HepG2 (cell line): Measurements from ENCODE around the gene ITCH. TPM values are rescaled to one million over a fixed set of nuclear protein-coding genes. Genes with fewer than 3 reads are reported as not detected.

Experiments
- ATAC-seq: fragments of 200-7000 bp; cut with Tn5 transposase; 3 replicates; pipeline ENCODE4 v1.9.1; 2020; ENCODE audit warnings: mild to moderate bottlenecking, moderate library complexity
- BruUV-seq: library from RNA; stranded (reverse); fragments of 400-500 nt; replicated peaks from 2 replicates; lab custom pipeline; 2021; lab: Mats Ljungman, UMichigan
- CTCF ChIA-PET: fragments of 300-600 bp; formaldehyde crosslinking; extraction: SDS; loops from one replicate; lab custom pipeline; 2021; ENCODE audit warnings: low total read pairs, inconsistent platforms, low intra/inter-chr PET ratio; lab: Yijun Ruan, JAX
- POLR2A ChIA-PET: fragments of 350-600 bp; sonication (Branson Sonifier 250); formaldehyde crosslinking; loops from one replicate; lab custom pipeline; 2020; ENCODE audit warnings: antibody characterized with exemption, inconsistent platforms; lab: Yijun Ruan, JAX
- DNase-seq: peaks from one replicate; pipeline ENCODE4 v3.0.0-alpha.2; 2015; ENCODE audit warnings: low spot score
- FAIRE-seq: peaks from 3 replicates; lab custom pipeline; 2011; peaks lifted over from hg19 to GRCh38; lab: Jason Lieb, UNC
- H2AFZ ChIP-seq: one replicate; pipeline ENCODE4 v1.6.1; 2011; ENCODE audit warnings: low read length, inconsistent platforms
- H3K27ac ChIP-seq: fragments of 300-600 bp; 3 replicates; pipeline ENCODE4 v1.8.0; 2011; ENCODE audit warnings: mixed run types, mild to moderate bottlenecking, mixed read lengths, low read length, inconsistent platforms; ENCODE audit not compliant: insufficient read depth; ENCODE audit errors: extremely low read length
- H3K27me3 ChIP-seq, 2 experiments: fragments of 200-600 bp in 1 of 2; 2 replicates in 1 of 2; 3 replicates in 1 of 2; pipeline versions ENCODE4 v1.6.0 to v1.8.0; 2011; ENCODE audit warnings: low read length in 2 of 2, mild to moderate bottlenecking in 2 of 2, moderate library complexity in 2 of 2, inconsistent platforms in 1 of 2; ENCODE audit not compliant: insufficient read depth in 2 of 2, control insufficient read depth in 1 of 2
- H3K36me3 ChIP-seq, 2 experiments: fragments of 200-600 bp in 1 of 2; replicated peaks in 1 of 2; 2 replicates in 1 of 2; 3 replicates in 1 of 2; pipeline versions ENCODE4 v1.5.1 to v1.8.0; 2011; ENCODE audit warnings: low read length in 2 of 2, inconsistent platforms in 1 of 2; ENCODE audit not compliant: insufficient read depth in 2 of 2, control insufficient read depth in 1 of 2
- H3K4me1 ChIP-seq: 2 replicates; pipeline ENCODE4 v1.5.1; 2012; ENCODE audit warnings: low read length, inconsistent platforms; ENCODE audit not compliant: insufficient read depth
- H3K4me2 ChIP-seq: 2 replicates; pipeline ENCODE4 v1.6.0; 2011; ENCODE audit warnings: low read depth, low read length, inconsistent platforms
- H3K4me3 ChIP-seq, 3 experiments: fragments of 200-600 bp in 1 of 3; sonication (generic), shearing (Covaris generic) in 1 of 3; replicated peaks in 1 of 3; 2 replicates each; pipeline ENCODE4 v1.5.1; 2011 to 2016; ENCODE audit warnings: low read length in 3 of 3, inconsistent platforms in 2 of 3, low read depth in 2 of 3, mild to moderate bottlenecking in 2 of 3, control low read depth in 1 of 3, mixed read lengths in 1 of 3; ENCODE audit not compliant: insufficient read depth in 1 of 3
- H3K79me2 ChIP-seq: one replicate; pipeline ENCODE4 v1.6.1; 2011; ENCODE audit warnings: low read length, inconsistent platforms; ENCODE audit not compliant: insufficient read depth
- H3K9ac ChIP-seq: 2 replicates; pipeline ENCODE4 v1.6.0; 2011; ENCODE audit warnings: mild to moderate bottlenecking, low read depth, low read length, inconsistent platforms; ENCODE audit not compliant: insufficient read depth
- H3K9me3 ChIP-seq: 2 replicates; pipeline ENCODE4 v1.5.1; 2012; ENCODE audit warnings: mild to moderate bottlenecking, low read length
- H4K20me1 ChIP-seq: 2 replicates; pipeline ENCODE4 v1.6.0; 2011; ENCODE audit warnings: inconsistent platforms, mild to moderate bottlenecking, low read length, moderate library complexity; ENCODE audit not compliant: insufficient read depth
- ARID2 ChIP-seq: sonication (generic); formaldehyde crosslinking; IDR thresholded peaks from 2 replicates; pipeline ENCODE4 v1.8.1; 2022; ENCODE audit warnings: mild to moderate bottlenecking, missing genetic modification reagents, borderline replicate concordance
- LCORL ChIP-seq, 2 experiments: fragments of 450-650 bp in 1 of 2; sonication (generic) in 1 of 2; formaldehyde crosslinking in 1 of 2; IDR thresholded peaks; 2 replicates each; pipeline versions ENCODE4 v1.5.0 to v1.6.1; 2017 to 2020; ENCODE audit warnings: antibody characterized with exemption in 1 of 2, missing genetic modification reagents in 1 of 2
- PHF21A ChIP-seq: sonication (generic); formaldehyde crosslinking; IDR thresholded peaks from 2 replicates; pipeline ENCODE4 v1.5.0; 2020; ENCODE audit warnings: mild to moderate bottlenecking, missing genetic modification reagents
- RXRA ChIP-seq: sonication (generic); formaldehyde crosslinking; IDR thresholded peaks from 2 replicates; pipeline ENCODE4 v1.5.1; 2020; ENCODE audit warnings: missing genetic modification reagents
- SKIL ChIP-seq: sonication (generic); formaldehyde crosslinking; IDR thresholded peaks from 2 replicates; pipeline ENCODE4 v1.8.0; 2022; ENCODE audit warnings: missing genetic modification reagents, mild to moderate bottlenecking, moderate library complexity, borderline replicate concordance
- ZIK1 ChIP-seq: sonication (generic); formaldehyde crosslinking; IDR thresholded peaks from 2 replicates; pipeline ENCODE4 v1.5.0; 2020; ENCODE audit warnings: mild to moderate bottlenecking, low read depth, missing genetic modification reagents, borderline replicate concordance
- ZMYM3 ChIP-seq: sonication (generic); formaldehyde crosslinking; IDR thresholded peaks from 2 replicates; pipeline ENCODE4 v1.5.1; 2020; ENCODE audit warnings: mild to moderate bottlenecking, missing genetic modification reagents
- ZNF121 ChIP-seq: sonication (generic); formaldehyde crosslinking; IDR thresholded peaks from 2 replicates; pipeline ENCODE4 v1.5.0; 2020; ENCODE audit warnings: mild to moderate bottlenecking, missing genetic modification reagents
- ZNF224 ChIP-seq: sonication (generic); formaldehyde crosslinking; IDR thresholded peaks from 2 replicates; pipeline ENCODE4 v1.5.0; 2020; ENCODE audit warnings: mild to moderate bottlenecking, missing genetic modification reagents
- ZNF362 ChIP-seq: sonication (generic); formaldehyde crosslinking; IDR thresholded peaks from 2 replicates; pipeline ENCODE4 v1.4.0; 2020; ENCODE audit warnings: missing genetic modification reagents, mild to moderate bottlenecking, borderline replicate concordance
- ZNF781 ChIP-seq: sonication (generic); formaldehyde crosslinking; IDR thresholded peaks from 2 replicates; pipeline ENCODE4 v1.5.1; 2020; ENCODE audit warnings: borderline replicate concordance, mild to moderate bottlenecking, missing genetic modification reagents; ENCODE audit errors: not compliant biosample characterization
- ZNF782 ChIP-seq: sonication (generic); formaldehyde crosslinking; IDR thresholded peaks from 2 replicates; pipeline ENCODE4 v1.4.0; 2020; ENCODE audit warnings: missing genetic modification reagents, mild to moderate bottlenecking, borderline replicate concordance
- ZSCAN29 ChIP-seq: sonication (generic); formaldehyde crosslinking; conservative IDR thresholded peaks from 2 replicates; pipeline ENCODE4 v1.4.0; 2020; ENCODE audit warnings: mild to moderate bottlenecking, missing genetic modification reagents
- WGBS: methylation state at CpG from one replicate; pipeline ENCODE4 v1.1.6; 2017; ENCODE audit warnings: low lambda C conversion rate; 5-methylcytosine and 5-hydroxymethylcytosine counted together
- in situ Hi-C: cut with HindIII; loops from 2 replicates; pipeline ENCODE4 v1.10.0; 2017; ENCODE audit warnings: low pct_unique_long_range_greater_than_20kb; ENCODE audit not compliant: extremely low pct_ligation_motif_present
- intact Hi-C: fragments of 100-400 bp; cut with micrococcal nuclease; formaldehyde crosslinking; loops from one replicate; pipeline ENCODE4 v1.10.0; 2022; ENCODE audit not compliant: unreplicated experiment
- polyA plus RNA-seq, 8 experiments: library from polyadenylated mRNA; depleted of rRNA in 3 of 8; stranded (reverse) in 7 of 8; unstranded in 1 of 8; fragments of >200 nt; fragmentation: Illumina TruSeq in 4 of 8; extraction: Trizol in 4 of 8; gene quantifications; 2 replicates each; pipeline versions ENCODE4 v1.2.1 to v1.2.3, GENCODE V29; 2011 to 2016; ENCODE audit warnings: low read depth in 4 of 8, missing spikeins in 1 of 8, mixed read lengths in 1 of 8; ENCODE audit not compliant: insufficient read depth in 1 of 8
- total RNA-seq, 5 experiments: library from RNA; depleted of rRNA; stranded (reverse); fragments of >200 nt; fragmentation: Illumina TruSeq; extraction: Trizol; gene quantifications; 2 replicates each; pipeline ENCODE4 v1.2.3, GENCODE V29; 2016; ENCODE audit warnings: low read depth in 1 of 5

ITCH gene
- total and polyA plus RNA-seq, 2 of the 13 experiments (the other 11 are each of a cell fraction or from before 2014, with no cell fraction given), result 20.5 to 112 TPM

GRCh38 chr20:34330861-34331544 lies 32.1 kb upstream of the ITCH start (continued):
- peak; percentile 94 for TF ChIP-seq ZNF362 (CRISPR knock-in tag)
- TF ChIP-seq ZNF121 (CRISPR knock-in tag), result peak; percentile 79; the same call in 1 of the 2 replicates
- peak; percentile 24; the same call in 1 of the 2 replicates for TF ChIP-seq LCORL (IDR thresholded peaks at IDR 0.05)
- TF ChIP-seq LCORL (CRISPR knock-in tag; IDR thresholded peaks at IDR 0.05), result peak; percentile 80
- TF ChIP-seq RXRA (CRISPR knock-in tag), result peak; percentile 75; the same call in 1 of the 2 replicates
- TF ChIP-seq ZMYM3 (CRISPR knock-in tag), result peak; percentile 93
- peak; percentile 75; the same call in 1 of the 2 replicates for TF ChIP-seq ZSCAN29 (CRISPR knock-in tag)
- peak; percentile 29 for TF ChIP-seq ZNF781
- peak; percentile 71 for TF ChIP-seq PHF21A (CRISPR knock-in tag)

- ChIA-PET POLR2A (interaction anchor here (0.8 to 7.5 kb wide), 4 partner anchors 9 to 185 kb away, joined by 3 to 89 read pairs (median 4); partner anchors contain the start of genes DYNLRB1 and ITCH), CTCF (no interaction called here)
- 0 out of 2 replicates have a peak, but pooled peaks have one; percentile 17 for TF ChIP-seq ZNF224 (CRISPR knock-in tag)
- no peak for TF ChIP-seq ZIK1
- TF ChIP-seq ARID2, result no peak
- no peak for TF ChIP-seq ZNF782 (CRISPR knock-in tag)
- TF ChIP-seq SKIL (CRISPR knock-in tag), result no peak
- H3K9me3 ChIP-seq, result no peaks in the 10 kb centered on the region
- H3K4me3 ChIP-seq, result no peak overlapping the region
- H3K4me2 ChIP-seq, result no peak overlapping the region
- H3K9ac ChIP-seq, result no peak overlapping the region
- H3K4me1 ChIP-seq, result peaks cover 65% of the 10 kb centered on the region
- ATAC-seq (no peak), DNase-seq (no peak), FAIRE-seq (no peak)
- H3K36me3 ChIP-seq, result no peaks in the 10 kb centered on the region
- in situ Hi-C loops, result no loop called here
- no peaks in the 10 kb centered on the region for H4K20me1 ChIP-seq
- intact Hi-C loops, result loop anchor here (5.0 kb wide), 1 partner anchor 75 kb away; no protein-coding TSS in a partner anchor
- no peaks in the 10 kb centered on the region for H3K79me2 ChIP-seq
- no TSS peak for BruUV-seq
- peak overlapping the region; percentile 63 for H3K27ac ChIP-seq
- WGBS, result 91% methylated on average over 7 of the region's 7 CpGs
- H2AFZ ChIP-seq, result no peak overlapping the region
- H3K27me3 ChIP-seq, result no peaks in the 10 kb centered on the region
These were observed 31.2 kb upstream of the ITCH start for GRCh38 chr20:34331838-34332237.
